Measurements from ENCODE around the gene NTHL1. TPM values are rescaled to one million over a fixed set of nuclear protein-coding genes. Genes with fewer than 3 reads are reported as not detected.

The NTHL1 gene
- total and polyA plus RNA-seq, 2 of the 8 experiments (the other 6 are each of a cell fraction or from before 2014, with no cell fraction given) = 70.9 to 150 TPM

DNA sequence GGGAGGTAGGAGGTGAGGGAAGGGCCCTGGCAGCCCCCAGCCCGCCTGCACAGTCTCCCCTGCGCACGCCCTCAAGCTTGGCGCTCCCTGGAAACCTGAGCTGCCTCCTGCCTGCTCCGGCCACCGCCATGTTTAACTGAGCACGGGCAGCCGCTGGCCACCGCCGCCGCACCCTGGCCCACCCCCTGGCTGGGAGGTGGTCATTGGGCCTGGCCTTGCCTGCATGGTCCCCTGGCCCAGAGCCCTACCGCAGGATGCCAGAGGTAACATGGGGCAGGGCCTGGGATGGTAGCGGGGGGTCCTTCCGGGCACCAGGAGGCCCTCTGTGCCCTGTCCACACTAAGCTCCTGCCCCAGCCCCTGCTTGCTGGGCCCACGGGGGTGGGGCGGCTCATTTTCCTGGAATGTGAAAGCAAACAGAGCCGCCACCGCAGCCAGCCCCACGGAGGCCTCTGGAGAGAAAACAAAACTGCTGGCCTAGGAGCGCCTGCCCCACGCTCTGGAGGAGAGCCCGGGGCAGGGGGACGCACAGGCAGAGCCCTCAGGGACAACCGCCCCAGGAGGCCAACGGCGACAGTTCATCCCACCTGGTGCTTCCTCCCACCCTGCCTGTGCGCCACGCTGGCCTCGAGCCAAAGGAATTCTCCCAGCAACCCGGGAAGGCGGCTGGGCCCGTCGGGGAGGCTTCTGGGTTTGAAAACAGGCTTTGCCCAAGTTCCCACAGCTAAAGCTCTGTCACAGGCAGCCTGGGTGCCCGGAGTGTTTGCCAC, 12.0 kb downstream of the NTHL1 start:
- Histone ChIP-seq H2BK120ac (replicated peaks; ENCODE audit: low read depth, low read length) (no peak overlapping the region), H2BK20ac (ENCODE audit: low read length) (no peak overlapping the region), H3K9me3 (ENCODE audit: insufficient read depth in 2 of 2, low read depth in 1 of 2, low read length in 1 of 2) (no peaks in the 10 kb centered on the region), H3K23ac (ENCODE audit: insufficient read length) (no peak overlapping the region), H4K5ac (ENCODE audit: insufficient read length, low read depth, low read length) (no peak overlapping the region), H2AFZ (ENCODE audit: low read length) (no peak overlapping the region), H2BK5ac (ENCODE audit: low read depth, low read length) (no peak overlapping the region), H3K4me2 (ENCODE audit: insufficient read depth in 1 of 2, low read depth in 2 of 2, low read length in 2 of 2) (no peak overlapping the region), H3K4me1 (replicated peaks in 1 of 4; ENCODE audit: control insufficient read depth in 3 of 4, insufficient read depth in 4 of 4, low read length in 3 of 4) (peaks cover 0 to 4% (median 0%) of the 10 kb centered on the region in 4 experiments; a peak in 4 of 7 replicates), H2AK5ac (ENCODE audit: low read depth, low read length) (no peak overlapping the region), H3K23me2 (ENCODE audit: low read depth, low read length) (no peaks in the 10 kb centered on the region), H3K4ac (replicated peaks; ENCODE audit: insufficient read length, low read depth, low read length) (no peak overlapping the region), H4K91ac (replicated peaks; ENCODE audit: insufficient read length, low read length) (no peak overlapping the region), H4K20me1 (replicated peaks in 1 of 2; ENCODE audit: control insufficient read depth in 1 of 2, insufficient read depth in 2 of 2, low read length in 2 of 2) (peaks cover 0 to 2% of the 10 kb centered on the region in 2 experiments), H3K56ac (replicated peaks; ENCODE audit: insufficient read length, low read depth, low read length) (no peak overlapping the region), H2BK12ac (ENCODE audit: low read depth, low read length) (no peak overlapping the region), H2BK15ac (ENCODE audit: low read length) (no peak overlapping the region), H3K27me3 (replicated peaks in 1 of 4; ENCODE audit: control insufficient read depth in 3 of 4, extremely low read depth in 1 of 4, insufficient read depth in 3 of 4, low read length in 3 of 4) (no peaks in the 10 kb centered on the region), H3K4me3 (ENCODE audit: extremely low read depth in 1 of 4, insufficient read depth in 2 of 4, low read depth in 3 of 4, low read length in 4 of 4) (no peak overlapping the region), H3K14ac (ENCODE audit: insufficient read length) (no peak overlapping the region), H4K8ac (ENCODE audit: extremely low read depth, insufficient read depth, low read length) (no peak overlapping the region), H3K27ac (ENCODE audit: low read depth, low read length) (no peak overlapping the region; the same call in 1 of the 2 replicates), H3K9ac (replicated peaks in 1 of 4; ENCODE audit: extremely low read depth in 1 of 4, low read depth in 3 of 4, low read length in 3 of 4) (no peak overlapping the region), H3K18ac (ENCODE audit: extremely low read depth, low read length) (no peak overlapping the region), H3K36me3 (ENCODE audit: control insufficient read depth in 2 of 4, insufficient read depth in 4 of 4, low read length in 3 of 4) (no peaks in the 10 kb centered on the region), H3K79me1 (ENCODE audit: low read depth, low read length) (no peaks in the 10 kb centered on the region), H3K79me2 (ENCODE audit: control insufficient read depth in 1 of 2, insufficient read depth in 2 of 2, low read length in 2 of 2) (no peaks in the 10 kb centered on the region)
- ChIA-PET POLR2A (ENCODE audit: partially characterized antibody) (interaction anchor here (0.7 to 2.1 kb wide), 5 partner anchors 12 to 116 kb away, joined by 3 to 5 read pairs (median 4); partner anchors contain the start of genes NTHL1, RPS2 and TSC2), CTCF (ENCODE audit: partially characterized antibody) (interaction anchor here (0.9 to 1.4 kb wide), 6 partner anchors 11 to 104 kb away, joined by 3 to 6 read pairs (median 4); partner anchors contain the start of gene NPW)
- 90% methylated on average over 33 of the region's 34 CpGs; no CpG with 5 or more reads in 1 of the 2 experiments for WGBS, 2 experiments (ENCODE audit: extremely low coverage in 1 of 2, insufficient coverage in 1 of 2, insufficient read length in 1 of 2, insufficient replicate concordance in 2 of 2, low coverage in 1 of 2, low lambda C conversion rate in 2 of 2, missing lambda C conversion rate in 1 of 2)
- FAIRE-seq (no peak), DNase-seq (ENCODE audit: low read depth in 1 of 2, low spot score in 2 of 2) (peak in 1 of 2 experiments; percentile 51)
- no peak for TF ChIP-seq EP300 (IDR thresholded peaks at IDR 0.05; ENCODE audit: borderline replicate concordance in 1 of 2, low read depth in 2 of 2, low read length in 2 of 2)
- TF ChIP-seq SP2 (IDR thresholded peaks at IDR 0.05; ENCODE audit: low read length) = no peak
- no peak for TF ChIP-seq CHD2 (IDR thresholded peaks at IDR 0.05; ENCODE audit: low read length)
- TF ChIP-seq, protein P1, sequence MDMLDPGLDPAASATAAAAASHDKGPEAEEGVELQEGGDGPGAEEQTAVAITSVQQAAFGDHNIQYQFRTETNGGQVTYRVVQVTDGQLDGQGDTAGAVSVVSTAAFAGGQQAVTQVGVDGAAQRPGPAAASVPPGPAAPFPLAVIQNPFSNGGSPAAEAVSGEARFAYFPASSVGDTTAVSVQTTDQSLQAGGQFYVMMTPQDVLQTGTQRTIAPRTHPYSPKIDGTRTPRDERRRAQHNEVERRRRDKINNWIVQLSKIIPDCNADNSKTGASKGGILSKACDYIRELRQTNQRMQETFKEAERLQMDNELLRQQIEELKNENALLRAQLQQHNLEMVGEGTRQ (IDR thresholded peaks at IDR 0.05; ENCODE audit: low read length) = no peak
- TF ChIP-seq NRF1 (IDR thresholded peaks at IDR 0.05; ENCODE audit: low read depth, low read length) = no peak
- no peak for TF ChIP-seq SAP30 (IDR thresholded peaks at IDR 0.05; ENCODE audit: insufficient read depth, insufficient replicate concordance, low read length)
- TF ChIP-seq TCF12 (IDR thresholded peaks at IDR 0.05; ENCODE audit: low read depth, low read length) = no peak
- TF ChIP-seq KDM1A (IDR thresholded peaks at IDR 0.05; ENCODE audit: borderline replicate concordance, low read length) = no peak
- no peak for TF ChIP-seq BCL11A (IDR thresholded peaks at IDR 0.05; ENCODE audit: low read depth in 2 of 2, low read length in 2 of 2)
- TF ChIP-seq HDAC6 (IDR thresholded peaks at IDR 0.05; ENCODE audit: low read depth, low read length) = no peak
- TF ChIP-seq SIX5 (IDR thresholded peaks at IDR 0.05; ENCODE audit: low read depth, low read length) = no peak

Data from H1 (cell line).